DND-41 (cell line): ENCODE measurements around the gene TUFT1.

ENCODE experiments used
- EZH2 ChIP-seq: IDR thresholded peaks from 3 replicates; pipeline ENCODE4 v1.6.1; 2012; ENCODE audit warnings: borderline replicate concordance, low read depth, mild to moderate bottlenecking, moderate library complexity, low read length, inconsistent platforms; ENCODE audit not compliant: severe bottlenecking
- TF ChIP-seq, protein P1 (sequence below): IDR thresholded peaks from 2 replicates; pipeline ENCODE4 v1.5.1; 2012; ENCODE audit warnings: borderline replicate concordance, low read length, moderate library complexity, mild to moderate bottlenecking; ENCODE audit not compliant: poor library complexity, severe bottlenecking; ENCODE audit errors: extremely low read depth

DNA sequence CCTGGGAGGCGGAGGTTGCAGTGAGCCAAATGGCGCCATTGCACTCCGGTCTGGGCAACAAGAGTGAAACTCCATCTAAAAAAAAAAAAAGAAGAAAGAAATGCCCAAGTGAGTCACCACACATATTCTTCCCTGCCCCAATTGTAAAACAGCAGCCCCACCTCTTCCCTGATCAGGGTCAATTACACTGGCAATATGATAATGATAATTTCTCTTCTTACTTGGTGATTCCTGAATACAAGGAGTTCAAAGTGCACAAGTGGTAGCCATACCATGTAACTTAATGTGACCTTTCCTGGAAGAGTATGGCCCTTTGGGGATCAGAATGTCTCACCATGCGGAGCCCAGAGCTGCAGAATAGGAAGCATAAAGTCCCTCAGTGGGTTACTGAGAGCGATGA, 40.7 kb upstream of the TUFT1 start:
- TF ChIP-seq, protein P1, sequence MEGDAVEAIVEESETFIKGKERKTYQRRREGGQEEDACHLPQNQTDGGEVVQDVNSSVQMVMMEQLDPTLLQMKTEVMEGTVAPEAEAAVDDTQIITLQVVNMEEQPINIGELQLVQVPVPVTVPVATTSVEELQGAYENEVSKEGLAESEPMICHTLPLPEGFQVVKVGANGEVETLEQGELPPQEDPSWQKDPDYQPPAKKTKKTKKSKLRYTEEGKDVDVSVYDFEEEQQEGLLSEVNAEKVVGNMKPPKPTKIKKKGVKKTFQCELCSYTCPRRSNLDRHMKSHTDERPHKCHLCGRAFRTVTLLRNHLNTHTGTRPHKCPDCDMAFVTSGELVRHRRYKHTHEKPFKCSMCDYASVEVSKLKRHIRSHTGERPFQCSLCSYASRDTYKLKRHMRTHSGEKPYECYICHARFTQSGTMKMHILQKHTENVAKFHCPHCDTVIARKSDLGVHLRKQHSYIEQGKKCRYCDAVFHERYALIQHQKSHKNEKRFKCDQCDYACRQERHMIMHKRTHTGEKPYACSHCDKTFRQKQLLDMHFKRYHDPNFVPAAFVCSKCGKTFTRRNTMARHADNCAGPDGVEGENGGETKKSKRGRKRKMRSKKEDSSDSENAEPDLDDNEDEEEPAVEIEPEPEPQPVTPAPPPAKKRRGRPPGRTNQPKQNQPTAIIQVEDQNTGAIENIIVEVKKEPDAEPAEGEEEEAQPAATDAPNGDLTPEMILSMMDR = no peak
- TF ChIP-seq EZH2 = no peak
